ENCODE results near the gene TMEM89.

TMEM89 gene

GRCh38 chr3:48652923-48653715, 31.6 kb upstream of the TMEM89 start:
- H3K4me3 ChIP-seq (ENCODE audit: low read depth, low read length): no peak overlapping the region
- DNase-seq (ENCODE audit: low read depth): no peak
- no peak for TF ChIP-seq CTCF (IDR thresholded peaks at IDR 0.05; ENCODE audit: insufficient read depth, low read depth, low read length, missing control alignments)

DNA sequence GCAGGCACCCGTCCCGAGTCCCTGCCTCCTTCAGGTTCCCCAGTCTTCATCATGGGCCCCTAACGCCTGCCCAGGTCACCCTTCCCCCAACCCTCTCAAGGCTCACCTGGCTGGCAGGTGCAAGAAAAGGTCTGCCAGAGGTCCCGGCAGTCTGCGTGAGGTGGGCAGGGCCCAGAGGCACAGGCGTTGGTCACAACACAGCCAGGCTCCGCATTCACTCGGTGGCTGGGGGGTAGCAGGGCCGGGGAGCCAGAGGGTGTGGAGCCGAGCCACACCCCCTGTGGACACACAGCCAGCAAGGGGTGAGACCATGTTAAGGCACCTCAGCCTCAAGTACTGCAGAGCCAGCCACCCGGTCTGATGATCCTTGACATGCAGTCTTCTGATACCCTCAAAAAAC, 30.2 kb upstream of the TMEM89 start:
- no peak overlapping the region for H3K4me3 ChIP-seq (ENCODE audit: low read depth, low read length)
- no peak for TF ChIP-seq CTCF (IDR thresholded peaks at IDR 0.05; ENCODE audit: insufficient read depth, low read depth, low read length, missing control alignments)
- no peak for DNase-seq (ENCODE audit: low read depth)

GRCh38 chr3:48650723-48651122, 29.2 kb upstream of the TMEM89 start:
- DNase-seq (ENCODE audit: low read depth): no peak
- no peak for TF ChIP-seq CTCF (IDR thresholded peaks at IDR 0.05; ENCODE audit: insufficient read depth, low read depth, low read length, missing control alignments)
- H3K4me3 ChIP-seq (ENCODE audit: low read depth, low read length): no peak overlapping the region

DNA sequence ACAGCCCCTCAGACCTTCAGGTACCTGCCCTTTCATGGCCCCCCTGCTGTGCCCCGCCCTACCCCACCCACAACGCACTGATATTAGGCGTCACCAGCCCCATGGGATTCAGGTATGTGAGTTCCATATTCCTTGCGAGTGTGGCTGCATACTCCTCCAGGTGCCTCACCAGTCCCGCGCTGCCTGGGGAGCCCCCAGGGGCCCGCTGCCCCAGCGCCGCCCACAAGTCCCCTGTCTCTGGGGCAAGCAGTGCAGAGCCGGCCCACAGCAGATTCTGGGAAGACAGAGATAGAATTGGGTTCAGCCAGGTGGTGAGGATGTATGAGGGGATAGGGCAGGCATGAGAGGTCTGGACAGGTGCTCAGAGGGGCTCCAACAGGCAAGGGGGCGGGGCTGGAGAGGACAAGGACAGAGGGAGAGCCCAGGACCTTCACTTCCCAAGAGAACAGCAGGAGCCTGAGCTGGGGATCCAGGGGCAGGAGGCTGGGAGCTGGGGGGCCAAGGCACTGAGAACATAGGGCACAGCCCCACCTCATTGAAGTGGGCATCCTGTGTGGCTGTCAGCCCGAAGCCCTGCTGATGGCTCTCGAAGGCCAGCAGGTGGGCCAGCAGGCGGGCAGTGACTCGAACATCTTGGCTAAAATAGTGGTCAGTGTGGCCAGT, 26.8 kb upstream of the TMEM89 start:
- TF ChIP-seq CTCF (IDR thresholded peaks at IDR 0.05; ENCODE audit: insufficient read depth, low read depth, low read length, missing control alignments): no peak
- no peak overlapping the region for H3K4me3 ChIP-seq (ENCODE audit: low read depth, low read length)
- DNase-seq (ENCODE audit: low read depth): no peak

- TF ChIP-seq CTCF (IDR thresholded peaks at IDR 0.05; ENCODE audit: insufficient read depth, low read depth, low read length, missing control alignments): no peak
- no peak overlapping the region for H3K4me3 ChIP-seq (ENCODE audit: low read depth, low read length)
Measured at GRCh38 chr3:48647714-48648113, 26.1 kb upstream of the TMEM89 start.

DNA sequence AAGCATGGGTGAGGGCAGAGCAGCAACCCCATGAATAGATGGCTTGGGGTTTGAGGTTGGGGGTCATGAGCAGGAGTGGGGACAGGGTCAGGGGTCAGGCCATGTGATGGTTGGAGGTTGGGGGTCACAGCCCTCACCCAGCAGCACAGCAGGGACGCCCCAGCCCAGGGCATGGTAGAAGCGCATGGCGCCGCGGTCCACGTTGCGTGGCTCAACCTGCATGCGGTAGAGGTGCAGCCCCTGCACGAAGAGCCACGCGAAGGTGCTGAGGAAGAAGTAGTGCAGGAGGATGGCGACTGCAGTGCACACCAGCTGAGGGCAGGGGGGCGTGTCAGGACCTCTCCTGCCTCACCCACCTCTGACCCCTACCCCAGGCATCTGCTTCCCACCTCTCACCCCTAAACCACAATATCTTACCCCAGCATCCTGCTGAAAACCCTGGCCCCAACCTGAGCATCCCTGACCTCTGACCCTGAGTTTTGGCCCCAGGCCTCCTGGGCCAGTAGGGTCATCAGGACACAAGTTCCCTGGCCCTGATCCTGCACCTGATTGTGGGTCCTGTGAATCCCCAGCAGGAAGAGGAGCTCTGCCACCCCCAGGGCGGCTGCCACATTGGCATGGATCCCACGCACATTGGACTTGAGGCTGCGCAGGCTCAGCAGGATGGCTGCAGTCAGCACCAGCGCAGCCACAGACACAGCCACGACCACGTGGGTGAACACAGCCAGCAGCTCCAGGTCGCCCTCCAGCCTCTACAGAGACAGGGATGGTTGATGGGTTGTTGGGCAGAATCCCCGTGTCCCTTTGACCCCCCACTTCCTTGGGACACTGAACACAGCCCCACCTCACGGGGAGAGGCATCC, 23.6 kb upstream of the TMEM89 start:
- TF ChIP-seq CTCF (IDR thresholded peaks at IDR 0.05; ENCODE audit: insufficient read depth, low read depth, low read length, missing control alignments): no peak
- no peak for DNase-seq (ENCODE audit: low read depth)
- H3K4me3 ChIP-seq (ENCODE audit: low read depth, low read length): no peak overlapping the region

More at GRCh38 chr3:48647714-48648113, 26.1 kb upstream of the TMEM89 start:
- no peak for DNase-seq (ENCODE audit: low read depth)
